Cardiac fibroblast (primary cell): Measurements from ENCODE around the gene SYNDIG1.

Source experiments
- DNase-seq, 2 donors: peaks; one replicate each; pipeline versions ENCODE4 v3.0.0 to v3.0.0-alpha.2; 2010; ENCODE audit warnings: low read depth in 2 of 2
- H3K4me3 ChIP-seq, 2 donors: replicated peaks in 1 of 2; 1 replicate in 1 of 2; 2 replicates in 1 of 2; pipeline ENCODE4 v1.5.1; 2011; ENCODE audit warnings: low read depth in 2 of 2, low read length in 2 of 2, mild to moderate bottlenecking in 2 of 2, moderate library complexity in 1 of 2
- TF ChIP-seq, protein P1 (sequence below): IDR thresholded peaks from one replicate; pipeline ENCODE4 v1.5.1; 2011; ENCODE audit warnings: low read depth, mild to moderate bottlenecking, low read length, inconsistent platforms

SYNDIG1 gene

DNA sequence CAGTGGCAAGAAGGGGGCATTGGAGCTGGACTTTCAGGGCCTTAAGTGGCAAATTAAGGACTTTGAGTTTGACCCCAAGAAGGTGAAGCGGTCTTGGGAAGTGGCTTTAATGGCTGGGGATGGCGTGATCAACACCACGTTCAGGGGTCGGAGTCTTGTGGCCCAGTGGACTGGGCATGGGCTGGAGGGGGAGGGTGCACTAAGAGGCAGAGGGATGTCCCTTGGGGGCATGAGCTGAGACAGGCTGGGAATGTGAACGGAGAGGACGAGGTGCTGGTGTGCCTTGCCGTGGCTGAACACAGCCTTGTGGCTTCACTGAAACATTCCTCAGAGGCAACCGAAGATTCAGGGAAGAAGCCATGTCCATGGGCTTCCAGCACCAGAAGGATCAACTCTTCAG is 227.0 kb downstream of the SYNDIG1 start:
- no peak for DNase-seq

DNA sequence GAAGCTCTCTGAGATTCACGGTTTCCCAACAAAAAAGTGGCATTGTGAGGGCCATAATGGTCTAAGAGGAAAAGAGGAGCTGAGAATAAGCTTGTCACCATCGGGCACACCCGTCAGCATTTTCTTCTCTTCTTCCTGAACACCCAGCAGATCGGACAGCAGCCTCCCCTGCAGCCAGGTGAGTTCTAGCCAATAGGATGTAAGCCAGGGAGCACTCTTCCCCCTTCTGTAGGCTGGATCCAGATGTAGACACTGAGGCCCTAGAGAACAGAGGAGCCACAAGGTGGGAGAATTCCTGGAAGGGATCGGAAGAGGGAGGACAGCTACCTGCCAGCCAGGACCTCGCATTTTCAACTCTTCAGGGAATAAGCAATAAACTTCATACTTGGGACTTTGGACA is 228.0 kb downstream of the SYNDIG1 start:
- H3K4me3 ChIP-seq: no peak overlapping the region
- no peak for DNase-seq
- TF ChIP-seq, protein P1, sequence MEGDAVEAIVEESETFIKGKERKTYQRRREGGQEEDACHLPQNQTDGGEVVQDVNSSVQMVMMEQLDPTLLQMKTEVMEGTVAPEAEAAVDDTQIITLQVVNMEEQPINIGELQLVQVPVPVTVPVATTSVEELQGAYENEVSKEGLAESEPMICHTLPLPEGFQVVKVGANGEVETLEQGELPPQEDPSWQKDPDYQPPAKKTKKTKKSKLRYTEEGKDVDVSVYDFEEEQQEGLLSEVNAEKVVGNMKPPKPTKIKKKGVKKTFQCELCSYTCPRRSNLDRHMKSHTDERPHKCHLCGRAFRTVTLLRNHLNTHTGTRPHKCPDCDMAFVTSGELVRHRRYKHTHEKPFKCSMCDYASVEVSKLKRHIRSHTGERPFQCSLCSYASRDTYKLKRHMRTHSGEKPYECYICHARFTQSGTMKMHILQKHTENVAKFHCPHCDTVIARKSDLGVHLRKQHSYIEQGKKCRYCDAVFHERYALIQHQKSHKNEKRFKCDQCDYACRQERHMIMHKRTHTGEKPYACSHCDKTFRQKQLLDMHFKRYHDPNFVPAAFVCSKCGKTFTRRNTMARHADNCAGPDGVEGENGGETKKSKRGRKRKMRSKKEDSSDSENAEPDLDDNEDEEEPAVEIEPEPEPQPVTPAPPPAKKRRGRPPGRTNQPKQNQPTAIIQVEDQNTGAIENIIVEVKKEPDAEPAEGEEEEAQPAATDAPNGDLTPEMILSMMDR: no peak

More for the DNA sequence above, 227.0 kb downstream of the SYNDIG1 start:
- no peak overlapping the region for H3K4me3 ChIP-seq
- TF ChIP-seq, protein P1: no peak

DNA sequence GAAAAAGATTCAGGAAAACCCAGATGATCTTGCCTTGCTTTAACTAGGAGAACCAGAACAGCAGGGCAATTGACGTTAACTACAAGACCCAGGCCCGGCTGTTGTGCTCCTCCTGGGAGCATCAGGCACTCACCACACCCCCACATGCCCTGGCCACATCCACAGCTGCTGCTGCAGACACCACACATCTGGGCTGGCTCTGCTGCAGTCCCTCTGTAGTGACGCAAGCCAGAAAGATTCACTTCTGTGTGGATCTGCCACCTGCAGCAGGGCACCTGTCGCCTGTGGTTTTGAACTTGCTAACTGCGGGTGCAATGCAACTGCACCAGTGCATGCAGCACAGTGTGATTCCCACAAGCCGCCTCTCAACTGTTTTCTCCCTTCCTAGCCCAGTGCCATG is 228.8 kb downstream of the SYNDIG1 start:
- DNase-seq: no peak
- TF ChIP-seq, protein P1: no peak
- no peak overlapping the region for H3K4me3 ChIP-seq

DNA sequence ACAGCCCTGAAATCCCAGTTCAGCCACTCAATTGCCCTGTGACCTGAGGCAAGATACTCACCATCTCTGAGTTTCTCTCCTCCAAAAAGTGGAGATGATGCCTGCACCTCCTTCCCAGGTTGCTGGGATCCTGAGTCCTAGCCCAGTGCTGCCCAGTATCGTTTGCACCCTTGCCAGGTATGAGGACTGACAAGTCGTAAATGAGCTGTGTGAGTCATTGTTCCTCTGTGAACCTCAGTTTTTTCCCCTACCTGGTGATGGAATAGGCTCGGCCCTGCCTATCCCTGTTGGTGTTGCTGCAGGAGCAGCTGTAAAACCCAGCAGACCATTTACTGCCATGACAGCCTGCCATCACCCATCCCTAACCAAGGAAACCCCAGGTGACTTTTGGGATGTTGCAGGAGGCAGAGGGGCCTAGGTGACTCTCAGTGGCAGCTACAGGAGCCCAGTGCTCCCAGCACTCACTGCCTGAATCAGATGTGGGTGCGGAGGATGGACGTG is 229.3 kb downstream of the SYNDIG1 start:
- no peak overlapping the region for H3K4me3 ChIP-seq
- DNase-seq: no peak
- TF ChIP-seq, protein P1: no peak

DNA sequence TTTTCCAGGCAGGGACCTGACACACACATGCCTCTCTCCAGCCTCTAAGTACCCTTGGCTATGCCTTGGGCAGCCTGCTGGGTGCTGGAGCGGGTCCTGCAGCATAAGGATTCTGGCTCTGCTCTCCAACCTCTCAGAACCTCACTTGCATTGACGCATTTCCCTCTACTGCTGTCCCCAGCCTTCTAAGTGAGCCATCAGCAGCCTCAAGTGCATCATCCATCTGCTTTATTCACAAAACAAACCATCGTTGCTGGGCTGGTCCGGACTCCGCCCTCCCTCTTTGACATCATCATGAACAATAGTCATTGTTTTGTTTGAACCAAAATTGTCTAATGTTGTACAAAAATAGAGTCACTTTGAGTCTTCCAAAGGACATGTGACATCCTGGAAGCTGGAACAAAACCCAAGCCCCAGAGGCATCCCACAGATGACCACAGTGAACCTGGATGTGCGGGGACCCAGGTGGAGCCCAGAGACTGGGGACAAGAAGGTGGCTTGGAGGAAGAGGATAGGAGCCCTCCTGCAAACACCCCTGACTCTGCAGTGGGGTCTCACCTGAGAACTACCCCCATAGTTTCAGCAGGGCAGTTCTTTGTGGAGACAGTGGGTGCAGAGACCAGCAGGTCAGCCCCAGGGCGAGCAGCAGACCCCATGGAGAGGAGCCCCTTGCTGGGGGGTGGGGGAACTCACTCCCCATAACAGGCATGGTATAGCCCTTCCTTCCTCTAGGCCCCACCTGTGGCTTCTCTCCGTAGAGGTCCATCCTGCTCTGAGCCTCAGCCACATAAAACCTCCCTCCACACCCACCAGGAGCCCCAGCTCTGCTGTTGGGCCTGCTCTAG is 230.1 kb downstream of the SYNDIG1 start:
- TF ChIP-seq, protein P1: no peak
- no peak for DNase-seq
- no peak overlapping the region for H3K4me3 ChIP-seq

DNA sequence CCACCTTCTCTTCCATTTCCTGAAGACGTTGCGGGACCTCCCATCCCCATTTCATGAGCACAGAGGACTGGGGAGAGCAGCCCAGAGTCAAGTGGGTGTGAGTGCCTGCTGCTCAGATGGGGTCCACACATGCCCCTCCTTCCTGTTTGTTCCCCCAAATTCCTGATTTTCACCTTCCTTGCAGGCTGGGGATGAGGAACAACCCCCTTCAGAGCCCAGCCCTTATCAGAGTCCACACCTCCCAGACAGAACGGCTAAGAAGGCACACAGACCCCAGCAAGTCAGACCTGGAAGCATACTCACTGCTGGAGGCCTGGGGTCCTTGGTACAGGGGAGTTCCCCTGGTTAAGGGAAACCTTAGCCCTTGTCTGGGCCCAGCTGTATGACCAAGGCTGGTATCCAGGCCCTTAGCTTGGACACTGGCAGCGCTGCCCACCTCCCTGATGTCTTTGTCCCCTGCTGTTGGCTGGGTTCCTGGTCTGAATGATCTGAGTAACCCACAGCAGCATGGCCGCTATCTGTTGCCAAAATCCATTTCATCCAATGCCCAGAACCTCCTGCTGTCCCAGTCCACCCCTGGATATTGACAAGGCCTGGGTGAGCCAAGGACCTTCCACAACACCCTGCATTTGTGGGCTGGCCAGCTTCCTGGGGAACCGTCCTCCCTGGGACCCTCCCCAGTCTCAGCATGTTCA is 230.9 kb downstream of the SYNDIG1 start:
- TF ChIP-seq, protein P1: no peak
- DNase-seq: no peak
- H3K4me3 ChIP-seq: no peak overlapping the region
